Prostate gland (tissue), 2 donors: ENCODE data around the gene ANKRD23.

Experiments
- POLR2A ChIP-seq: fragments of 450-650 bp; IDR thresholded peaks from one replicate; pipeline ENCODE4 v1.6.1; 2016; ENCODE audit warnings: antibody characterized with exemption, mild to moderate bottlenecking
- POLR2AphosphoS5 ChIP-seq: sonication (generic); formaldehyde crosslinking; IDR thresholded peaks from one replicate; pipeline ENCODE4 v1.6.1; 2017; ENCODE audit warnings: antibody characterized with exemption
- TF ChIP-seq, protein P1 (sequence below), 4 experiments: fragments of 200-600 bp in 2 of 4; fragments of 450-650 bp in 2 of 4; sonication (generic) in 2 of 4; IDR thresholded peaks; 1 replicate in 3 of 4; 2 replicates in 1 of 4; pipeline ENCODE4 v1.5.1; 2016 to 2019; ENCODE audit warnings: antibody characterized with exemption in 4 of 4, mild to moderate bottlenecking in 2 of 4, moderate library complexity in 2 of 4

DNA sequence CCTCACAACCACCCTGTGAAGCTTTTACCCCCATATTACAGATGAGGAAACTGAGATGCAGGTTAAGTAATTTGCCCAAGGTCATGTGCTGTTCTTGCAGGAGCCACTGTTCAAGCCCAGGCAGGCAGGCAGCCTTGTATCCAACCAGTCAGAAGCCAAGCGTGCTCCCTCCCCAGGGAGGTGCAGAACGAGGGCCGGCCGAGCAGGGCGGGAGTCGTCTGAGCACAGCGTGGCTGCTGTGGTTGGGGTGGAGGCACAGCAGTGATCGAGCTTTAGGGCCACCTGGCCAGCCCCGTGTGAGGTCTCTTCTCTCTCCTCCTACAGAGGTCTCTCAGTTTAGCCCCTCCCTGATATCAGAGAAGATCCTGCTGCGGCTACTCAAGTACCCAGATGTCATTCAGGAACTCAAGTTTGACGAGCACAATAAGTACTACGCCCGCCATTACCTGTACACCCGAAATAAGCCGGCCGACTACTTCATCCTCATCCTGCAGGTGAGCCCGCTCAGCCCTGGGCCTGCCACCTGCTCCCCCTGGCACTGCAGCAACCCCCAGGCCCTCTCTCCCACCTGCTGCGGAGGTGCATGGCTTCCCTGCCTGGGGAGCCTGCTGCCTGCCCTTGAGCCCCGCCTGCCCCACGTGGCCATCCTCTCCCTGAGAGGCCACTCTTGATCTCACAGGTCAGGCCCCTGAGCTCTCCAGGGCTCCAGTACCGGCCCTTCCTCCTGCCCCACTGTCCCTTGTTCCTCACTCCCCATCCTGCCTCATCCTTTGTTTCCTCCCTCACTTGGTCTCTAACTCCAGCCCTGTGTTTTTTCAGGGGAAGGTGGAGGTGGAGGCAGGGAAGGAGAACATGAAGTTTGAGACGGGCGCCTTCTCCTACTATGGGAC lies 44.8 kb downstream of the ANKRD23 start:
- TF ChIP-seq POLR2A = no peak
- TF ChIP-seq, protein P1, sequence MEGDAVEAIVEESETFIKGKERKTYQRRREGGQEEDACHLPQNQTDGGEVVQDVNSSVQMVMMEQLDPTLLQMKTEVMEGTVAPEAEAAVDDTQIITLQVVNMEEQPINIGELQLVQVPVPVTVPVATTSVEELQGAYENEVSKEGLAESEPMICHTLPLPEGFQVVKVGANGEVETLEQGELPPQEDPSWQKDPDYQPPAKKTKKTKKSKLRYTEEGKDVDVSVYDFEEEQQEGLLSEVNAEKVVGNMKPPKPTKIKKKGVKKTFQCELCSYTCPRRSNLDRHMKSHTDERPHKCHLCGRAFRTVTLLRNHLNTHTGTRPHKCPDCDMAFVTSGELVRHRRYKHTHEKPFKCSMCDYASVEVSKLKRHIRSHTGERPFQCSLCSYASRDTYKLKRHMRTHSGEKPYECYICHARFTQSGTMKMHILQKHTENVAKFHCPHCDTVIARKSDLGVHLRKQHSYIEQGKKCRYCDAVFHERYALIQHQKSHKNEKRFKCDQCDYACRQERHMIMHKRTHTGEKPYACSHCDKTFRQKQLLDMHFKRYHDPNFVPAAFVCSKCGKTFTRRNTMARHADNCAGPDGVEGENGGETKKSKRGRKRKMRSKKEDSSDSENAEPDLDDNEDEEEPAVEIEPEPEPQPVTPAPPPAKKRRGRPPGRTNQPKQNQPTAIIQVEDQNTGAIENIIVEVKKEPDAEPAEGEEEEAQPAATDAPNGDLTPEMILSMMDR (IDR thresholded peaks at IDR 0.05) = no peak
- TF ChIP-seq POLR2AphosphoS5 = no peak
